Posterior cingulate gyrus (tissue), 11 donors: ENCODE results near the gene FAM174B.

Experiments used
- DNase-seq, 10 donors: peaks; one replicate each; pipeline versions ENCODE4 v3.0.0 to v3.0.0-alpha.2; 2020 to 2021; ENCODE audit warnings: mixed read lengths in 3 of 10
- intact Hi-C: fragments of 100-400 bp; cut with DNase I; formaldehyde crosslinking; loops from one replicate; pipeline ENCODE4 v1.15.1; 2023

The FAM174B gene

GRCh38 chr15:92665100-92665555 is 9.6 kb upstream of the FAM174B start:
- peak in 2 of 10 donors; percentile 22 to 89 for DNase-seq

GRCh38 chr15:92664178-92664900 is 8.8 kb upstream of the FAM174B start:
- intact Hi-C loops = no loop called here

More at GRCh38 chr15:92665100-92665555, 9.6 kb upstream of the FAM174B start:
- intact Hi-C loops = no loop called here

GRCh38 chr15:92663250-92663951 is 7.8 kb upstream of the FAM174B start:
- intact Hi-C loops = no loop called here
- no peak for DNase-seq

More at GRCh38 chr15:92664178-92664900, 8.8 kb upstream of the FAM174B start:
- peak in 1 of 10 donors; percentile 78 for DNase-seq

GRCh38 chr15:92662762-92663161 is 7.2 kb upstream of the FAM174B start:
- intact Hi-C loops = no loop called here
- no peak for DNase-seq

GRCh38 chr15:92661956-92662355 is 6.4 kb upstream of the FAM174B start:
- intact Hi-C loops = no loop called here

GRCh38 chr15:92661069-92661468 is 5.5 kb upstream of the FAM174B start:
- intact Hi-C loops = no loop called here
- DNase-seq = no peak

More at GRCh38 chr15:92661956-92662355, 6.4 kb upstream of the FAM174B start:
- no peak for DNase-seq

- intact Hi-C loops = no loop called here
- no peak for DNase-seq
These were observed 1.9 kb upstream of the FAM174B start for GRCh38 chr15:92657486-92657885.

- no peak for DNase-seq
- intact Hi-C loops = no loop called here
These were observed 514 bp upstream of the FAM174B start for GRCh38 chr15:92656089-92656488.

- intact Hi-C loops = no loop called here
- DNase-seq = no peak
These were observed 913 bp downstream of the FAM174B start for GRCh38 chr15:92654662-92655061.

GRCh38 chr15:92653836-92654539 is 1.6 kb downstream of the FAM174B start:
- DNase-seq = peak in 5 of 10 donors; percentile 39 to 93 (median 56)

GRCh38 chr15:92653366-92653765 is 2.2 kb downstream of the FAM174B start:
- intact Hi-C loops = no loop called here
- no peak for DNase-seq

More at GRCh38 chr15:92653836-92654539, 1.6 kb downstream of the FAM174B start:
- intact Hi-C loops = no loop called here

GRCh38 chr15:92652576-92652966 is 3.0 kb downstream of the FAM174B start:
- intact Hi-C loops = no loop called here
- DNase-seq = no peak

GRCh38 chr15:92651877-92652575 is 3.5 kb downstream of the FAM174B start:
- DNase-seq = no peak
- intact Hi-C loops = no loop called here

- intact Hi-C loops = no loop called here
- DNase-seq = no peak
These were observed 4.6 kb downstream of the FAM174B start for GRCh38 chr15:92650966-92651365.

- intact Hi-C loops = no loop called here
- peak in 3 of 10 donors; percentile 38 to 82 (median 39) for DNase-seq
These were observed 5.3 kb downstream of the FAM174B start for GRCh38 chr15:92650256-92650655.

GRCh38 chr15:92648190-92648875 is 7.2 kb downstream of the FAM174B start:
- no peak for DNase-seq
- intact Hi-C loops = no loop called here

GRCh38 chr15:92647467-92648163 is 8.0 kb downstream of the FAM174B start:
- intact Hi-C loops = no loop called here
- DNase-seq = no peak

GRCh38 chr15:92646216-92646615 is 9.4 kb downstream of the FAM174B start:
- DNase-seq = no peak
- intact Hi-C loops = no loop called here

GRCh38 chr15:92645731-92646130 is 9.8 kb downstream of the FAM174B start:
- intact Hi-C loops = no loop called here
- no peak for DNase-seq
